Esophagus muscularis mucosa (tissue), 4 donors: ENCODE results near the gene DENND4C.

Source experiments
- EP300 ChIP-seq: sonication (generic); formaldehyde crosslinking; IDR thresholded peaks from one replicate; pipeline ENCODE4 v1.6.1; 2017; ENCODE audit warnings: antibody characterized with exemption
- POLR2A ChIP-seq: fragments of 450-650 bp; IDR thresholded peaks from one replicate; pipeline ENCODE4 v1.6.1; 2017; ENCODE audit warnings: antibody characterized with exemption, moderate library complexity, mild to moderate bottlenecking, low read depth
- POLR2AphosphoS5 ChIP-seq, 2 donors: sonication (generic); formaldehyde crosslinking; IDR thresholded peaks; one replicate each; pipeline ENCODE4 v1.6.1; 2017; ENCODE audit warnings: antibody characterized with exemption in 2 of 2
- TF ChIP-seq, protein P1 (sequence below), 3 experiments: fragments of 200-600 bp in 2 of 3; fragments of 450-650 bp in 1 of 3; sonication (generic) in 2 of 3; IDR thresholded peaks; one replicate each; pipeline ENCODE4 v1.5.1; 2017 to 2019; ENCODE audit warnings: antibody characterized with exemption in 3 of 3, mild to moderate bottlenecking in 2 of 3, moderate library complexity in 1 of 3

DNA sequence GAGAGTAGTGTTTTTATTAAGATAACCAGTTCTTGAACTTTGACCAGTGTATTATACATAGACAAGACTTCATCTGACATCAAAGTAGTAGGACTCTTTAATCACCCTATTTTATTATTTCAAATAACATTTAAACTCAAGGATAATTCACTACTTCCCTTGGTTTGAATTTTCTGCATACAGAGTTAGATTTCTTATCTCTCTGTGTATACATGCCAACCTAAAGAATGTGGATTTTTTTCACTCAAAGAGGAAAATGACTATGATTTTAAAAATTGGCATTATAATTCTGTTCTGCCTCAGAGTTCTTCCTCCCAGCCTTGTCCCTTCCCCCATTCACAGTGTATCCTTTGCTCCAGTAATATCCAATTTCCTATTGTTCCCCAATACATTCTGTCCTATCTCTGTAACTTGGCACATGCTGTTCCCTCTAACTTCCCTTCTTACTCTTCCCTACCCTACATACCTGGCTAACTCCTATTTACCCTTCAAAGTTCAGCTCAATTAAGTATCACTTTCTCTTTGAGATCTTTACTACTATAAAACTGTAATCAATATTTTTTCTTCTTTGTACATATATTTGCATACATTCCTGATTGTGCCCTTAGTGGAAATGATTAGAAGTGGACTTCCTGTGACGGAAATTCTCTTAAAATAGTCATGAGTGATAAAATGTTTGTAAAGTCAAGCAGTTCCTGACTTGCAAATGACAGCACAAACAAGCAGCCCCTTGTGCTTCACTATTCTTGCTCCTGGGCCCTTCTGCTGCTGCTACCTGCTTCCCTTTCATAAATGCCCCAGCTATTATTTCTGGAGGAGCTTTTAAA lies 38.1 kb upstream of the DENND4C start:
- TF ChIP-seq, protein P1, sequence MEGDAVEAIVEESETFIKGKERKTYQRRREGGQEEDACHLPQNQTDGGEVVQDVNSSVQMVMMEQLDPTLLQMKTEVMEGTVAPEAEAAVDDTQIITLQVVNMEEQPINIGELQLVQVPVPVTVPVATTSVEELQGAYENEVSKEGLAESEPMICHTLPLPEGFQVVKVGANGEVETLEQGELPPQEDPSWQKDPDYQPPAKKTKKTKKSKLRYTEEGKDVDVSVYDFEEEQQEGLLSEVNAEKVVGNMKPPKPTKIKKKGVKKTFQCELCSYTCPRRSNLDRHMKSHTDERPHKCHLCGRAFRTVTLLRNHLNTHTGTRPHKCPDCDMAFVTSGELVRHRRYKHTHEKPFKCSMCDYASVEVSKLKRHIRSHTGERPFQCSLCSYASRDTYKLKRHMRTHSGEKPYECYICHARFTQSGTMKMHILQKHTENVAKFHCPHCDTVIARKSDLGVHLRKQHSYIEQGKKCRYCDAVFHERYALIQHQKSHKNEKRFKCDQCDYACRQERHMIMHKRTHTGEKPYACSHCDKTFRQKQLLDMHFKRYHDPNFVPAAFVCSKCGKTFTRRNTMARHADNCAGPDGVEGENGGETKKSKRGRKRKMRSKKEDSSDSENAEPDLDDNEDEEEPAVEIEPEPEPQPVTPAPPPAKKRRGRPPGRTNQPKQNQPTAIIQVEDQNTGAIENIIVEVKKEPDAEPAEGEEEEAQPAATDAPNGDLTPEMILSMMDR (IDR thresholded peaks at IDR 0.05): no peak
- TF ChIP-seq POLR2A: no peak
- no peak for TF ChIP-seq POLR2AphosphoS5 (IDR thresholded peaks at IDR 0.05)
- no peak for TF ChIP-seq EP300
